RPMI8226 (cell line): ENCODE results near the gene PRCP.

Experiments
- DNase-seq: peaks from one replicate; pipeline ENCODE4 v3.0.0-alpha.2; 2015

Gene PRCP

GRCh38 chr11:82775736-82776346 is 124.4 kb downstream of the PRCP start:
- peak; percentile 85 for DNase-seq

DNA sequence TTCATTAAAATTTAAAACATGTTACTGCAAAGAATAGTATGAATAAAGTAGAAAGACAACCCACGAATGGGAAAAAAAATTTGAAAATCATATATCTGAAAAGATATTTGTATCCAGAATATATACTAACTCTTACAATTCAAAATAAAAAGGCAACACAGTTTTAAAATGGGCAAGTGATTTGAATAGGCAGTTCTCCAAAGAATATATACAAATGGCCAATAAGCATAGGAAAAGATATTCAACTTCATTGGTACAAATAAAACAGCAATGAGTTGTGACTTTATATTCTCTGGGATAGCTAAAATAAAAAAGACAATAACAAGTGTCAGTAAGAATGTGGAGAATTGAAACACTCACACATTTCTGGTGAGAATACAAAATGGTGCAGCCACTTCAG is 125.0 kb downstream of the PRCP start:
- no peak for DNase-seq
